Dedifferentiated amniotic fluid mesenchymal stem cell (primary cell): Measurements from ENCODE around the gene ACTRT2.

ENCODE experiments used
- DNase-seq: peaks from one replicate; pipeline ENCODE4 v3.0.0-alpha.2; 2016; ENCODE audit errors: extremely low spot score

ACTRT2 gene

GRCh38 chr1:3053366-3053980 is 32.2 kb downstream of the ACTRT2 start:
- DNase-seq: no peak

DNA sequence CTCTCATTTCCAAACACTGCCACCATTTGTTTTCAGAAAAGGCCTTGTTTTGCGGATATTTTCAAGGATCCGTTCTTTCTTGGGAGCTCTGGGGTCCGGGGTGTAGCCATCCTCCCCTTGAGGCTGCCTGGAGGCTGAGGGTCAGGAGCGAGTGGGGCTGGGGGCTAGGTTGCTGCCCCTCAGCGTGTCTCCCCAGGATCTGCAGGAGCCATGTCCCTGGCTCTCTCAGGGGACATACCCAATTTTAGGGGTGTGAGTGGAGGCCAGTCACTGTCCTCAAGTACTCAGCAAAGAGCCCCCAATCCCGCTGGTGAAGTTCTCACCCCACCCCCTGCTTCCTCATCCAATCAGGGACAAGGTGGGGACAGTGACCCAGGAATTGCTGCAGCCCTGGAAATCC is 32.7 kb downstream of the ACTRT2 start:
- no peak for DNase-seq

- DNase-seq: no peak
Observed at GRCh38 chr1:3054474-3054873, 33.2 kb downstream of the ACTRT2 start.

DNA sequence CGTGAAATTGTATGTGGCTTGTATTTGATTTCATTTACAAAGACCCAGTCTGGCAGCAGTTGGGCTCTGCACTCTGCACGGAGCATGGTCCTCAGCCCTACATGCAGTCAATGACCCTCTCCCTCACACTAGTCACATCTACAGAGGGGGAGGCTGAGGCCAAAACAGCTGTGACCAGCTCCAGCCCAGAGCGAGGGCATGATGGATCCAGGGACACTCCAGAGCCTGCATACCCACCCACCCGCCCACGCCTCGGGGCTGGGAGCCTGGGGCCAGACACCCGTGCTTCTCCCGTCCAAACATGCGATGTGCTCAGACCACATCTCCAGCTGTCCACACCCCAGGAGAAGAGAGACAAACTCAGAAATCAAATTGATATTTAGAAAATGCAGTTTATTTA is 33.8 kb downstream of the ACTRT2 start:
- no peak for DNase-seq

DNA sequence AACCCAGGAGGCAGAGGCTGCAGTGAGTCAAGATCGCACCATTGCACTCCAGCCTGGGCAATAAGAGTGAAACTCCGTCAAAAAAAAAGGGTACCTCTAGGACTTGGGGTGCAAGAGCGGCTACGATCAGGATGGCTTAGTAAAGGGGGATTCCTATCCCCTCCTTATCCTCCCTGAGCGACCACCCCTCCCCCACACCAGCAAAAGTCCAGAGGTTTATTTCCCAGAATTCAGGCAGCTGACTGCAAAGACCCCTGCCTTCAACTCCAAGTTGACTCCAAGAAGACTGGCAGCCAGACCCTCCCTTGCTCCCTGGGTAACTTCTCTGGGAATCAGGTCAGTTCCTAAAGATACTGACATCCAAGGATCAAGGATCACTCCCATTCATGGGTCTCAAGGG is 35.4 kb downstream of the ACTRT2 start:
- DNase-seq: no peak

DNA sequence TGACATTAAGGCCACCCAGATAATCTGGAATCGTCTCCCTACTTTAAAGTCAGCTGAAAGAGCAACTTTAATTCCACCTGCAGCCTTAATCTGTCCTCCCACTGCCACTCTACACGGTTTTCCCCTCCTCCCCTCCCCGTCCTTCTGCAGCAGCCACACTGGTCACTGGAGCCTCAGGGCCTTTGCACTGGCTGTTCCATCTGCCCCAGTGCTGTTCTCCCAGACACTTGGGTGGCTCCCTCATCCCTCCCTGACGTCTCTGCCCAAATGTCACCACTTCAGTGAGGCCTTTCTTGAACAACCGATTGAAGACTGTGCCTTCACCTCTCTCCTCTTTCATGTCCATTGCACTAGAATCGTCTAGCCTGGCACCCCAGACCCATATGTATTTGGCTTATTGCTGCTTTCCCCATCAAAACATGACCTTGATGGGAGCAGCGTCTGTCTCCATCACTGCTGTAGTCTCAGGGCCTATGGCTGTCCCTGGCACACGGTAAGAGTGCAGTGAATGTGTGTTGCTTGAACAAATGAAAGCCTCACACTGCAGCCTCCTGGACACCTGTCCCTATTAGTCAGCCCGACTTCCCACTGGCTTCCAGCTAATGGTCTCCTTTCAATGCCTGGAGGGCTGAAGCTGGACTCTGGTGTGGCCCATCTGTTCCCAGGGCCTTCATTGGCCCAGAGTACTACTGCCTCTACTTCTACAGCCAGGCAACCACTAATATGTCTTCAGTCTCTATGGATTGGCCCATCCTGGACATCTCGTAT is 37.2 kb downstream of the ACTRT2 start:
- DNase-seq: no peak

DNA sequence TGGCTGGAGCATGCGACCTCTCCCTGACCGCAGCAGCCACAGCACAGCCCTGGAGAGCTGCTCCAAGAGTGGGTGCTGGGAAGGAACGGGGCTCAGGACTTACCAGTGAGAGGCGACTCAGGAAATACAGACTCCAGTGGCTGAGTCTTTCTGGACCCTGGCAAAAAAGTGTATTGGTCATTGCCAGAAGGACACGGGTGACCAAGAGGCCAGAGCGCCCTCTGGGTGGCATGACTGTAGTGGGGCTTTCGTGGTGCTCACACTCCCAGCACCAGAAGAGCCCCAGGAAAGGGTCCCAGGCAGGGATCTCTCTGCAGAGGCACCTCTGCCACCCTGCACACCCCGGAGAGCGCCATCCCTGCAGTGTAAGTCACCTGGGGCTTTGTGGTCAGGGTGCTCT is 38.9 kb downstream of the ACTRT2 start:
- DNase-seq: no peak

DNA sequence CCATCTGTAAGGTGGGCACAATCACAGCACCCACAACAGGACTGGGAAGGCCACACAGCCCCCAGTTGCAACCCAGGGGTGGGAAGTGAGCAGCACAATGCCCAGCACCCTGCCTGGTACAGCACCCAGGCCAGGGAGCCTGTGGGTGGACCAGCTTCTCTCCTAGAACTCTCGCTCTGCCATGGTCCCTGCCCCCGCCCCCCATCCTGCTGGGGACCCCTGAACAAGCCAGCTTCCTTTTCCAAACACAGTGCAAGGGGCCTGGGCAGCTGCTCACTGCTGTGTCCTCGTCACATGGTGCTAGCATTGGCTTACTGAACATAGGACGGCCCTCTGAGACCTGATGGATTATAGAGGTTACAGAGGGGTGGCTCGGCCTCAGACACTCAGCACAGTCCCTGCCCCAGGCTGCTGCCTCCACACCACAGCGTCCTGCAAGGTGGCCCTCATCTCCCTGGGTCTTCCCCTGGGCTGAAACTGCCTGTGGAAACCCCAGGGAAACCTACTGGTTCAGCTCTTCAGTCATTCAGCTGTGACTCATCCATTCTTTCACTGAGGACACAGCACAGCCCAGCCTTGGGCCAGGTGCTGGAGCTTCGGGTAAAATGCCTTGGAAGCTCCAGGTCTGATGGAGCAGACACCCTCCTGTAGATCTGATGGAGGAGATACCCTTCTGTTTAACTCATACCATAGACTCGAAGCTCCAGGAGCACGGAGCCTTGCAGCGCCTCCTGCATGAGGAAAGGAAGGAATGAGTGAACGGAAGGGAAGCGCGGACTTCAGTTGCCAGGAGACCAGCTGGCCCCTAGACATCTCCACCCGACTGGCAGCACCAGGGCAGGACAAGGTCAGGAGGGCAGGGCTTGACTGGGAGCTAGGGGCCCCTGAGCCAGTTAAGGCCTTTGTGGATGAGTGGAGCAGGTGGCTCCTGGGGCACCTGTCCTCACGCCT is 39.6 kb downstream of the ACTRT2 start:
- DNase-seq: no peak

DNA sequence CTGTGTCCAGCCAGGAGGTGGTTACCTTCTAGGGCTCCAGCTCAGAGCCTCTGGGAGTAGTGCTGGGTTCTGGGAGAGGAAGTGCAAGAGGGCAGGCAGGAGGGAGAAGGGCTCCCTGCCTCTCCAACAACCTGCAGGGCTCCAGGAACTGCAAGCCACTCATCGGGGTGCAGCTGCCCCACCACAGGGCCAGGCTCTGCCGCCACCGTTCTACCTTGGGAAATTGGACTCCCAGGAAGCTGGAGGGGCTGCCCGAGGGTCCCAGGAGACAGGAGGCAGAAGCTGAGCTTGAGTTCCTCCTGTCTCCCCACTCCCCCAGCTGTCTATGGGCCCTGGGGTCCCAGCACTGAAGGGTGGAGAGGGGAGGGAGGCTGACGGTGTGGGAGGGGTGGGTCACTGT is 40.3 kb downstream of the ACTRT2 start:
- no peak for DNase-seq

DNA sequence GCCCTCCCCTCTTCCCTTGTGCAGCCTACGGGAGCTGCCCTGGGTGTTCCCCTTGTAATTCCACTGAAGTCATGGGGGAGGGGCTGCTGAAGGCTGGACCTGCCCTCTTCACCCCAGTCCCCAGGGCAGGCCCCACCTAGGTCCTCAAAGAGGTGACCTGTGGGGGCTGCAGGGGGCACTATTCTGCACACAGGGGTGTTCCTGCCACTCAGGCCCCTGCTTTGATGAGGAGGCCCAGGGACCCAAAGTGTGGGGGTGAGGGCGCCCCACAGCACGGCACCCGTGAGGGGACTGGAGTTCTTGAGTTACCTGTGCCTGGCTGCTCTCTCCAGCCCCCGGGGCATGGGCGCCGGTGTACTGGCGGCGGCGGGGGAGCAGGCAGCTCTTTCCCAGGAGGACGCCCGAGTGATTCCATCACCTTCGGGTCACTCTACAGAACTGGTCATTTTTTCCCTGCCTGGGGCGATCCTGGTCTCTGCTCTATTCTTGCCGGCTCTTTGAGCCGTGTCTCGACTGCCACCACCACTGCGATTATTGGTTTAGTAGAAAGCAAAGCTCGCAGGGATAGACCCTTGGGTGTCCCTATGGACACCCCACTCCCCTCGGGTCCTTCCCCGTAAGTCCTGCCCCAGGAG is 40.8 kb downstream of the ACTRT2 start:
- DNase-seq: no peak

DNA sequence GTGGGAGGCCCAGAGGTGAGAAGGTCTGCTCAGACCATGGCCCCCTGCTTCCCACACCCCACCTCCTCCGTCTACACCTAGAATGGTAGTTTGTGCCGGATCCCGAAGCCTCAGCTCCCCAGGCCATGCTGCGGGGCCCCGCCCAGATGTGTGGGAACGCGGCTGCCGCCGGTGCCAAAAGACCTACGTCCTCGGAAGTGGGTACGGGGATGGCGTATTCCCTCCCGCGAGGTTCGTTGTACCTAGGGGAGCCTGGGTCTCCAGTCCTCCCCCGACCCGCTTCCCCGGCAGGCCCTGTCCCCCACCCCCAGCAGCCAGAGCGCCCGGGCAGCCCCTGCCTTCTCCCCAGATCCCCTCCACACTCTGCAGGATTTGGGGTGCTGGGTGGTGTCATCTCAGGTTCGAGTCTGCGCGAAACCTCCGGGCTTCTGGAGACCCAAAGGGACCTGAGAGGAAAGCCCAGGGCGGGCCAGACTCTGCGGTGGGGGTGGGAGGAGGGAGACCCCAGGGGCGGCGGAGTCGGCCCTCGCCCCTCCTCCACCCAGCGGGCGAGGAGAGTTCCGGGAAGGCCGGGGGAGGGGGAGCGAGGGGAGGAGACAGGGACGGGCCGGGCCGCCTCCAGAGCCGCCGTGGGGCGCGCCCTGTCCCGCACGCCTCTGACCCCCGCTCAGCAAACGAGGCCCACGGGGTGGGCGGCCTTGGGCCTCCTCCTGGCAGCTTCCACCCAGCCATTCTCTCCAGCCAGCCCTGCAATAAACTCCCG is 41.5 kb downstream of the ACTRT2 start:
- DNase-seq: no peak

DNA sequence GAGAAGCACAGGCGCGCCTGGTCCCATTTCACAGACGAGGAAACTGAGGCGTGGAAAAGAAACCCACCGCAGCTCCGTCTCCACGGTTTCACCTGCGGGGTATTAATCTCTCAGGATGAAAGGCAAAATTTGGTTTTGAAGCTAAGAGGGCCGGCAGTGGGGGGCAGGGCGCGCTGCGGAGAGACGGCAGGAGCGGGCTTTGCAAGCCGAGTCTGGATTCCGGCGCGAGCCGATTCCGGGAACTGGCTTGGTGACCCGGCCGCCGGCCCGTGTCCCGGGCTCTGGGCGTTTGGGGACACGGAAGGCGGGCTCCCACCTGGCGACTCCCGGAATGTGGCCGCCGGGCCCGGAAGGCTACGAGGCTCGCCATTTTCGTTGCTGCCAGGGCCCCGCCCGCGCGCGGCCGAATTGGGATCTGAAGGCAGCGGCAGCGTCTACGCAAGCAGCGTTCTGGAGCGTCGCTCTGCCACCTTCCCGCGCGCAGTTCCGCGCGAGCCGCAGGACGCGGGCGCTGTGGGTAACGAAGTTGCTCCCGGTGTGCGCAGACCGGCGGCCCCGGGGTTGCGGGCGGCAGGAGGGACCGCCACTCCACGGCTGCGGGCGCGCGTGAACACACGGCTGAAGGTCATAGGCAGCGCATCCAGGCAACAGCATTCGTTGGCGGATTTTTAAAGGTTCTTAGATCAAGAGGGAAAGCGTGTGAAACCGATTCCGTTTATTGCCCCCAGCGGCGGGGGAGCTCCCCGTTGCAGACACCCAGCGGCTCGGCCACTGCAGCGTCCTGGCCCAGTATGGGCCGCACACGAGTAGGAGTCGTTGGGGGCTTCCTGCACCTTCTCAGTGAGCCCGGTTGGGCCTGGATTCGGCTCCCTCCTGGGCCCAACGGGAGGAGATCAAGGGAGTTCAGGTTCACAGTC is 42.4 kb downstream of the ACTRT2 start:
- no peak for DNase-seq

DNA sequence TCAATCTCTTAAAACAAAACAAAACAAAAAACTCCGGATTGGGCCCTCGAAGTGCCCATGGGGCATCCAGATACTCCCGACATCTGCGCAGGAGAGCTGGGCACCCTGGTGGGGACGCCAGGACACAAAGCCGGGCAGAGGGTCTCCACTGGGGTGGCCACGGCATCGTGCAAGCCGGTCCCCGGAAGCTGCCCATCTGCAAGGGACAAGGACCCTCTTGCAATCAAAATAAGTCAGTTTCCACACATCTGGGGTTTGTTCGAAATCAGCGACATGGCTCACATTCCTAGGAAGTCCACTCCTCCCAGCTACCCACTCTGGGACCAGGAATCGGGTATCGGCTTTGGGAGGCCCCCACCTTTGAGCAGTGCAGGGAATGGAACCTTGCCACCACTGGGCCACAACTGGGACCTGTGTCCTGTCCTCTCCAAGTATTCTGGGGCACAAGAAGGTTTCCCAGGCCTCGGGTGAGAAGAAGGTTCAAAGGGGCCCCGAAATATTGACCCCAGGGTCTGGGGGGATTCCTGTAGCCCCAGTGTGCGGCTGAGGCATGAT is 43.1 kb downstream of the ACTRT2 start:
- no peak for DNase-seq

DNA sequence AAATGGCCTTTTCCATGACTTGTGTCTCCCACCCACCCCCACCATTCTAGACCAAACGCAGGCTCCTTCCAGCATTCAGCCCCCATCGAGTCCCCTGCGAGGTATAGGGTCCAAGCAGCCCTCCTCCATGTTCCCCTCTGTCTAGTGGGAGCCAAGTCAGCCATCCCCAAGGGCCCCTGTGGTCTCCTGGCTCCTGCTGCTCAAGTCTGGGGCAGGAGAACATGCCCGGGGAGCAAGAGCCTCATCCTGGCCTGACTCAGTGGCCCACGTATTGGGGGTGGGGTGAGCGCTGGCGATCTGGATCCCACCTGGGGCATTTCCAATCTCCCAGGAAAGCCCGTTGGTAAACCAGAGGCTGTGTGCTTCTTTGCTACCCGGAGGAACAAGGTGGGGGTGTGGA is 43.6 kb downstream of the ACTRT2 start:
- no peak for DNase-seq

DNA sequence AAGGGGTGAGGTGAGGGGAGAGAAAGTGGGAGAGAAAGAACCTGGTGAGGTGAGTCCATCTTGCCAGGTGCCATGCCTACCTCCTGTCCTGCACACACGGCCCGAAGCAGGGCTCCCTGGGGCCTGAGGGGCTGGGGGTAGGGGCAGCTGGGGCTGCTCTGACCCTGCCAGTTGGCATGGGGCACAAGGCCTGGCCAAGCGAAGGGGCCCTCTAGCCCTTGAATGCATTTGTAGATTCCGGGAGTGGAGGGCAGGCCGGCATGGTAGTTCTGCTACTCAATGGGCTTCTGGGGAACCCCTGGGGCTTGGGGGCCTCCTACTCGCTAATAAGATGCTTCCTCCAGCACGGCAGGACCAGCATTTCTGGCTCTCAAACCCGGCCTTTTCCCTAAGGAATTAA is 44.1 kb downstream of the ACTRT2 start:
- no peak for DNase-seq

DNA sequence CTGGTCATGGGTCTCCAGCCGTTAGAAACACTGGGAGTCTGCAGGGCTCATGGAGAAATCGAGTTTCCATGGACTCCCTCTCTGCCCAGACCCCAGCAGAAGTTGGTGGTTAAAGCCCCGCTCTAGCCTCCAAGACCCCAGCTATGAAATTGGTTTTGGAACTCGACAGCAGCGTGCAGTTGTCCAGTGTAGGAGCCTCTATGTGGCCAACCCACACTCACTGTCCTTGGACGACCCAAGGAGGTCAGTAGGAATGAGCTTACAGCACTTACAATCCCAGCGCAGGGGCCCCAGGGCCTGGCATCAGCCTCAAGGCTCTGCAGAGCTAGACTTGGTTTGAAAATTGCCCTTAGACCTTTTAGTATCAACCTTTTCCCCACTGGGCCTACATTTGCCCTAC is 44.5 kb downstream of the ACTRT2 start:
- no peak for DNase-seq

DNA sequence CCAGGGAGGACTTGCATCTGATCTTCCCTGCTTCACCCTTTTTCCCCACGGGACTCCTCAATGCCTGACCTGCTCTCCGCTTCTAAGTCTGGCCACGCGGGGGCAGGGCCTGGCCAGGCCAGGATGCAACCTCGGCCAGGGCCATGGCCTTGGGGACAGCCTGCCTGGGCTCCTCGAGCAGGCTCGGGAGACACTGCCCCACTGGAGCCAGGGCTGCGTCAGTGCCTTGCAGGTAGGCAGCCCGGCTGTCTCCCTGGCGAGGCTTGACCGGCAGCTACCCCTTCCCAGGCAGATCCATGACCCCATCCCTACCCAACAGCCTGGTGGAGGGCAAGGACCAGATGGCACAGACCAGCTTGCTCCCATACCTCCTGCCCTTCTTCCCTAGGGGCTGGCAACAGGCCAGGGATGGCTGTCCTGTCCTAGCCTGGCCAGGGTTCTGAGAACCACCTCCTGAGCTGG is 45.0 kb downstream of the ACTRT2 start:
- no peak for DNase-seq

DNA sequence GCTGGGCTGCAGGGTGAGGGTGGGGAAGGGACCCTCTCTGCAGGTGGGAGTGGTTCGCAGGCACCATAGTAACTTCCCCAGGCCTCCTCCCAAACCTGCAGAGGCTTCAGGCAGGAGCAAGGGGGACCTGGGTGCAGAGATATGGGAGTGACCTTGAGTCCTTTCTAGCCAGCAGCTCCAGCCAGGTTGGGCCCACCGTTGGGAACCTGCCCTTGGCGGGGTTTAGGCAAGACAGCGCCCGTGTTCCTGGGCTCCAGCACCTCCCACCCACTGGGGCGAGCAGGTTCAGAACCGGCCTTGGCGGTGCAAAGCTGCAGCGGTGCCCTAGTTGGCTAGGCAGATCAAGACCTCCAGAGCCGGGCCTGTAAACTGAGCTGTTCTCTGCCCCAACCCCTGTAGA is 45.6 kb downstream of the ACTRT2 start:
- no peak for DNase-seq

DNA sequence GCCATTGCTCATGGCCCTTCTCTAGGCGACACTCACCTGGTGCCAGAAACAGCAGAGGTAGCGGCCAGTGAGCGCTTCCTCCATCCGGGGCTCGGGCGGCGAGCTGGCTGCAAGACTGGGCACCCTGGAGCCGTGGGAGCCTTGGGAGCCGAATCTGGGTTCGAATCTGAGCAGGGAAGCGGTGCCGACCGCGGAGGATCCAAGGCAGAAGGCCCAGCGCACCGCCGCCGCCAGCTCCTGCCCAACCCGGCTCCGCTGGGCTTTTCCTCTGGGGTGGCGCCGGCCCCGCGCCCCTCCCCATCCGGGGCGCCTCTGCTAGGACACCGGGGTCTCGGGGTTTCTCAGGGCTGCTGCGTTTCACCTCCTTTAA is 46.0 kb downstream of the ACTRT2 start:
- no peak for DNase-seq
